Spinal cord (tissue), 10 donors: ENCODE data around the gene RAPH1. TPM values are rescaled to one million over a fixed set of nuclear protein-coding genes. Genes with fewer than 3 reads are reported as not detected.

ENCODE experiments used
- DNase-seq, 6 donors: peaks; one replicate each; pipeline versions ENCODE4 v3.0.0 to v3.0.0-alpha.2; 2013 to 2015; ENCODE audit warnings: low spot score in 6 of 6, low read depth in 4 of 6
- H3K27ac ChIP-seq: one replicate; pipeline ENCODE4 v1.5.1; 2013; ENCODE audit warnings: low read depth, low read length, control low read depth
- H3K27me3 ChIP-seq: one replicate; pipeline ENCODE4 v1.6.1; 2013; ENCODE audit warnings: low read length; ENCODE audit not compliant: control insufficient read depth, insufficient read depth
- H3K36me3 ChIP-seq: one replicate; pipeline ENCODE4 v1.6.1; 2013; ENCODE audit warnings: low read length; ENCODE audit not compliant: control insufficient read depth, insufficient read depth
- H3K4me1 ChIP-seq: one replicate; pipeline ENCODE4 v1.6.1; 2013; ENCODE audit warnings: low read length; ENCODE audit not compliant: control insufficient read depth, insufficient read depth
- H3K4me3 ChIP-seq: one replicate; pipeline ENCODE4 v1.5.1; 2013; ENCODE audit warnings: low read depth, low read length, control low read depth
- H3K9me3 ChIP-seq: one replicate; pipeline ENCODE4 v1.6.1; 2013; ENCODE audit warnings: low read length; ENCODE audit not compliant: control insufficient read depth, insufficient read depth
- WGBS: methylation state at CpG from one replicate; pipeline ENCODE4 v1.1.5; 2013; ENCODE audit warnings: missing lambda C conversion rate; ENCODE audit not compliant: insufficient coverage; 5-methylcytosine and 5-hydroxymethylcytosine counted together
- long read RNA-seq, 4 donors: transcript quantifications; one replicate each; lab custom pipeline, GENCODE V29; 2026
- polyA plus RNA-seq, 2 donors: library from polyadenylated mRNA; unstranded; fragments of 120-200 nt; gene quantifications; one replicate each; pipeline ENCODE4 v1.2.1, GENCODE V29; 2013; ENCODE audit not compliant: insufficient read length in 2 of 2
- total RNA-seq, 2 donors: library from RNA; depleted of rRNA in 1 of 2; stranded (reverse); fragments of 120-200 nt in 1 of 2; fragments of >200 nt in 1 of 2; gene quantifications; one replicate each; pipeline versions ENCODE4 v1.2.3 to v1.2.4, GENCODE V29; 2013 to 2014
- donor health status: healthy.

The RAPH1 gene, protein sequence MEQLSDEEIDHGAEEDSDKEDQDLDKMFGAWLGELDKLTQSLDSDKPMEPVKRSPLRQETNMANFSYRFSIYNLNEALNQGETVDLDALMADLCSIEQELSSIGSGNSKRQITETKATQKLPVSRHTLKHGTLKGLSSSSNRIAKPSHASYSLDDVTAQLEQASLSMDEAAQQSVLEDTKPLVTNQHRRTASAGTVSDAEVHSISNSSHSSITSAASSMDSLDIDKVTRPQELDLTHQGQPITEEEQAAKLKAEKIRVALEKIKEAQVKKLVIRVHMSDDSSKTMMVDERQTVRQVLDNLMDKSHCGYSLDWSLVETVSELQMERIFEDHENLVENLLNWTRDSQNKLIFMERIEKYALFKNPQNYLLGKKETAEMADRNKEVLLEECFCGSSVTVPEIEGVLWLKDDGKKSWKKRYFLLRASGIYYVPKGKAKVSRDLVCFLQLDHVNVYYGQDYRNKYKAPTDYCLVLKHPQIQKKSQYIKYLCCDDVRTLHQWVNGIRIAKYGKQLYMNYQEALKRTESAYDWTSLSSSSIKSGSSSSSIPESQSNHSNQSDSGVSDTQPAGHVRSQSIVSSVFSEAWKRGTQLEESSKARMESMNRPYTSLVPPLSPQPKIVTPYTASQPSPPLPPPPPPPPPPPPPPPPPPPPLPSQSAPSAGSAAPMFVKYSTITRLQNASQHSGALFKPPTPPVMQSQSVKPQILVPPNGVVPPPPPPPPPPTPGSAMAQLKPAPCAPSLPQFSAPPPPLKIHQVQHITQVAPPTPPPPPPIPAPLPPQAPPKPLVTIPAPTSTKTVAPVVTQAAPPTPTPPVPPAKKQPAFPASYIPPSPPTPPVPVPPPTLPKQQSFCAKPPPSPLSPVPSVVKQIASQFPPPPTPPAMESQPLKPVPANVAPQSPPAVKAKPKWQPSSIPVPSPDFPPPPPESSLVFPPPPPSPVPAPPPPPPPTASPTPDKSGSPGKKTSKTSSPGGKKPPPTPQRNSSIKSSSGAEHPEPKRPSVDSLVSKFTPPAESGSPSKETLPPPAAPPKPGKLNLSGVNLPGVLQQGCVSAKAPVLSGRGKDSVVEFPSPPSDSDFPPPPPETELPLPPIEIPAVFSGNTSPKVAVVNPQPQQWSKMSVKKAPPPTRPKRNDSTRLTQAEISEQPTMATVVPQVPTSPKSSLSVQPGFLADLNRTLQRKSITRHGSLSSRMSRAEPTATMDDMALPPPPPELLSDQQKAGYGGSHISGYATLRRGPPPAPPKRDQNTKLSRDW
- total RNA-seq (10 to 100 TPM; 25.3 to 73.9 TPM), polyA plus RNA-seq (10 to 100 TPM; 23.2 to 30.7 TPM)
- long read RNA-seq, donor 1, full-length matches to known transcripts = 2 of 47 reads
- long read RNA-seq, donor 1, partial matches to known transcripts = 30 of 47 reads
- long read RNA-seq, donor 1, other reads (novel, unspliced or antisense) = 15 of 47 reads
- long read RNA-seq, donor 2, partial matches to known transcripts = 12 of 12 reads
- long read RNA-seq, donor 2, other reads (novel, unspliced or antisense) = 0 of 12 reads
- long read RNA-seq, donor 3, full-length matches to known transcripts = 2 of 2 reads
- long read RNA-seq, donor 3, partial matches to known transcripts = 0 of 2 reads
- long read RNA-seq, donor 3, other reads (novel, unspliced or antisense) = 0 of 2 reads
- long read RNA-seq, donor 4 = 0 reads

DNA sequence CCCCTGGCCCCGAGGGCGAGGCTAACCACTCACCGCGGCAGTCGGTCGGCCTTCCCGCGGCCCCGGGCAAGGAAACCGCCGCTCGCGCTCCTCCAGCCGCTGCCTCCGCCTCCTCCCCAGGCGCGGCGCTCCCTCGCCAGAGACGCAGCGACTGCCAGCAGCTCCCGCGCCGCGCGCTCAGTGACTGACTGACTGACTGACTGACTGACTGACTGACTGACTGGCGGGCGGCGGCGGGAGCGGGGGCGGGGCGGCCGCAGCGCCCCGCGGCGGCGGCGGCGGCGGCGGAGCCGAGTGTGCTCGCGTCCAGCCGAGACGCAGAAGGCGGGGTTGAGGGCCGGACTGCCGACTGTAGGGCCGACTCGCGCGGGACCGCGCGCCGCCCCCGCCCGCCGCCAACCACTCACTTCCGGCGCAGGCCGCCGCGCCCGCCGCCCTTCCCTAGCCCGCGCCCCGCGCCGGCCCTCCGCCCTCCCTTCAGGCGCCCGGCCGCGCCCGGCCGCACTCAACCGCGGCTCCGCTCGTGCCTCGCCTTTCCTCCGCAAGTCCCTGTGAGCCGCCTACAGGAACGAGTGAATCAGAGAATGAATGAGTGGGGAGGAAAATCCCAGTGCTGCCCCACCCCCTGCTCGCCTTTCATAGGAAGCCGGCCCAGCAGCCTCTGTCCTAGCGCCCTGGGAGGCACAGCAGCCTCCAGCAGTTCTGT, at the start of gene RAPH1:
RAPH1 (minus strand) TSS at position 224 of the 706 bp plus-strand sequence. CDS start 39,948 bp downstream, outside the sequence.
- peak; percentile 60 to 93 (median 70) for DNase-seq
- Histone ChIP-seq H3K4me3 (peak within 1 kb of the TSS; percentile 80), H3K9me3 (no peaks in the 10 kb centered on the region), H3K27me3 (no peaks in the 10 kb centered on the region), H3K27ac (peak within 1 kb of the TSS; percentile 91), H3K4me1 (no peaks in the 10 kb centered on the region), H3K36me3 (no peaks in the 10 kb centered on the region)
- WGBS = under 1% methylated on average over 89 of the region's 92 CpGs

DNA sequence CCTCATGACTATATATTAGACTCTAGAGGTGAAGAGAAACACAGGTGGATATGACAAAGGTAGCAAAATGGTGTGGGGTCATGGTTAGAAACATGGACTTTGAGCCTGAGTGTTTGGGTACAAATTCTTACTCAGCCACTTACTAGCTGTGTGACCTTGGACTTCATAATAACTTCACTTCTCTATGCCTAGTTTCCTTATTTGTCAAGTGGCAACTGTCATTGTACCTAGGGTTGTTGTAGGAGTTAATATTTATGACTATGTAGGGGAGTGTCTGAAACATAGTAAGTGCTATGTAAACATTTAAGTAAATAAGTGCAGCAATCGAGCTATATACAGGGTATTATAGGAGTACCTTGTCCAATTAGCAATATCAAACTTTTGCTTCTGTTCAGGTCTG, 49.7 kb upstream of the RAPH1 start:
- Histone ChIP-seq H3K9me3 (no peaks in the 10 kb centered on the region), H3K4me3 (no peak overlapping the region), H3K36me3 (no peaks in the 10 kb centered on the region), H3K4me1 (peaks cover 13% of the 10 kb centered on the region), H3K27me3 (no peaks in the 10 kb centered on the region), H3K27ac (no peak overlapping the region)
- WGBS = no CpG with 5 or more reads among the region's 1 CpG
- no peak for DNase-seq

DNA sequence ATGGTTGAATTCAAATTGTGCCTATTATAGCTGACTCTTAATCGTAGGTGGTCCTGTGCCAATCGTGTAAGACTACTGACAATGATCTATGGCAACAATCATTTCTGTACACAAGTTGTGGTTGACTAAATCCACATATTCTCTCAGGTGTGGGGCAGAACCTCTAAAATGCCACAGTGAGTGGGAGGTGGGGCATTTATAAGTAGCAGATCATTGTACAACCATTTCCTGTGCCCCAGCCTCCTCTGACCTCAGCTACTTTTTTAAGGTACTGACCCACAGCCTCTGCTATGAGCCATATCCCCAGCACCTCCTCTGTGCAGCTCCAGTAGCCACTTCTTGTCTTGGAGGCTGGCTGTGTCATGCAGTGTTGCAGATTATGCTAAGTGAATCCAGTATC, 48.6 kb upstream of the RAPH1 start:
- Histone ChIP-seq H3K27me3 (no peaks in the 10 kb centered on the region), H3K27ac (no peak overlapping the region), H3K9me3 (no peaks in the 10 kb centered on the region), H3K4me1 (peaks cover 13% of the 10 kb centered on the region), H3K4me3 (no peak overlapping the region), H3K36me3 (no peaks in the 10 kb centered on the region)
- WGBS = 80% methylated on average over 2 of the region's 2 CpGs
- DNase-seq = no peak

- no peak overlapping the region for H3K4me3 ChIP-seq
- H3K36me3 ChIP-seq = no peaks in the 10 kb centered on the region
- DNase-seq = no peak
- no peak overlapping the region for H3K27ac ChIP-seq
- H3K9me3 ChIP-seq = no peaks in the 10 kb centered on the region
- no CpG with 5 or more reads among the region's 3 CpGs for WGBS
- no peaks in the 10 kb centered on the region for H3K27me3 ChIP-seq
- peaks cover 13% of the 10 kb centered on the region for H3K4me1 ChIP-seq
Observed at GRCh38 chr2:203583084-203583695, 48.1 kb upstream of the RAPH1 start.

DNA sequence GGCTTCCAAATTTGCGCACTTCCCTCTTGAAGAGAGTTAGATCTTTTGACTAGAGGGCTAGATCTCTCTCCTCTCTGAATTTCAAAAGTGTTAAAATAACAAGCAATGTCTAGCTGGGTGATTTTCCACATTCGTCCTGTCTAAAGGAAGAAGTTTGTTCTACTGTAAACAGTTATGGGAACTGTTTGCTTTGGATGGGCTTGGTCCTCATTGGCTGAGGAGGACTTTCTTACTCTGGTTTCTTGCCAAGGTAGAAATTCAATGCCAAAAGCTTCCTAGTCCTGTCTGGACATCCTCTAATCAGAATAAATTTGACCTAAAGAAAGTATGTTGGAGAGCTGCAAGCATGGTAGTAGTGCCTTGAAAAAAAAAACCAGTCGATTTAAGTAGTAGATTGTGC, 47.4 kb upstream of the RAPH1 start:
- Histone ChIP-seq H3K27ac (peak overlapping the region; percentile 29), H3K4me3 (no peak overlapping the region), H3K9me3 (no peaks in the 10 kb centered on the region), H3K36me3 (no peaks in the 10 kb centered on the region), H3K27me3 (no peaks in the 10 kb centered on the region), H3K4me1 (peaks cover 13% of the 10 kb centered on the region)
- DNase-seq = peak in 1 of 6 donors; percentile 74
- 100% methylated on average over 1 of the region's 3 CpGs for WGBS

GRCh38 chr2:203580844-203581243, 45.7 kb upstream of the RAPH1 start:
- Histone ChIP-seq H3K9me3 (no peaks in the 10 kb centered on the region), H3K4me1 (peaks cover 13% of the 10 kb centered on the region), H3K36me3 (no peaks in the 10 kb centered on the region), H3K4me3 (no peak overlapping the region), H3K27me3 (no peaks in the 10 kb centered on the region), H3K27ac (no peak overlapping the region)
- WGBS = 22% methylated on average over 4 of the region's 5 CpGs
- DNase-seq = peak in 4 of 6 donors; percentile 38 to 81 (median 63)

DNA sequence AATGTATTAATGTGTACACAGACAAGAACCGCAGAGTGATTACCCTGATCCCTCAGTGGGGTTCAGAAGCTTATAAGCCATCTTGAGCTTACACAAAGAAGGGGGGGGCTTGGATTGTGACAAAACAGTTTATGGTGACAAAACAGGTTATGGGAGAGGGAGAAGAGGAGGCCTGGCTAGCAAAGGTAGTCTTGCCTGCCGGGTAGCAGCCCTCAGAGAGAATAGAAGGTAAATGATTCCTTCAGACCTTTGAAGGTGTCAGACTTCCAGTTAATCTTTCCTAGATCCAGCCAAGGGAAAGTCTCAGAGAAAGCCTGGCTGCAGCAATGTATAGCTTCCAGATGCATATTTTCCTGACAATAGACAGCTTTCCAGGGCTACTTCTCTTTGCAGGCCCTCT, 44.6 kb upstream of the RAPH1 start:
- Histone ChIP-seq H3K36me3 (no peaks in the 10 kb centered on the region), H3K4me3 (no peak overlapping the region), H3K27ac (no peak overlapping the region), H3K9me3 (no peaks in the 10 kb centered on the region), H3K27me3 (no peaks in the 10 kb centered on the region), H3K4me1 (peaks cover 9% of the 10 kb centered on the region)
- WGBS = 100% methylated on average over 2 of the region's 2 CpGs
- no peak for DNase-seq
